GM12891 (cell line): ENCODE measurements around the gene MLLT10.

Source experiments
- POLR2A ChIP-seq: IDR thresholded peaks from 2 replicates; pipeline ENCODE4 v1.6.1; 2011; ENCODE audit warnings: low read depth, low read length, control low read depth
- SPI1 ChIP-seq: IDR thresholded peaks from 2 replicates; pipeline ENCODE4 v1.6.1; 2011; ENCODE audit warnings: low read depth, low read length, control low read depth
- TAF1 ChIP-seq: IDR thresholded peaks from 2 replicates; pipeline ENCODE4 v1.6.1; 2011; ENCODE audit warnings: low read depth, low read length, control low read depth

DNA sequence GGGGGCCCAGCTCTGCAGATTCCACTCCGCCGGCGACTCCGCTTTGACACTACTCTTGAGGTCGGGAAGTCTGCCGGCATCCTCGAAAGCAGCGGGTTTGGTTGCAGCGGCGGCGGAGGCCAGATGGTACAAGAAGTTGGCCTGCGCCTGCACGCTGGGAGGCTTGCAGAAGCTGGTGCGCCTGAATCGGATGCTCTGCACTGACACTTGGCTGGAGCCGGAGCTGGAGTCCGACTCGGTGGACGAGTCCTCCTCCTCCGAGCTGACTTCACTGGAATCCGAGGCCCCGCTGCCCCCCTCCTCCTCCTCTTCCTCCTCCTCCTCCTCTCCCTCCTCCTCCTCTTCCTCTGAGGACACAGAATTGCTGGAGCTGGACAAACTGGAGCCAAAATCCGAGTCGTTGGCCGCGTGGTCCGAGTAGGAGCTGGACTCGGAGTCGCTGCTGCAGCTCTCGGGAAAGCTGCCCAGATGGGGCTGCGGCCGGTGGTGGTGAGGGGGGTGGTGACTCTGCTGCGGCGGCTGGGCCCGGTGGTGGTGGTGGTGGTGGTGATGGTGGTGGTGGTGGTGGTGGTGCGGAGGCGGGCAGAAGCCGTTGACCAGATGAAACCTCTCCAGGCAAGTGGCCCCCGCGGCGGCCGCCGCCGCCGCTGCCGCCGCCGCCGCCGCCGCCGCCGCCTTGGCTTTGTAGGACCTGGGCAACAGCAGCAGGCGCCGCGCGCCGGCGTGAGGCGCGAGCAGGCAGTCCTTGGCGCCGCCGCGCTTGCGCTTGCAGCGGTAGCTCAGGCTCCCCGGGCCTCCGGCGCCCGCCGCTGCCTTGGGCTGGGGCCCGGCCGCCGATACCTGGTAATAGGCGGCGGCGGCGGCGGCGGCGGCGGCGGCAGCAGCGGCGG, 17.5 kb upstream of the MLLT10 start:
- TF ChIP-seq POLR2A (no peak), SPI1 (no peak), TAF1 (no peak)
